Mucosa of gallbladder (tissue), 1 donor: Measurements from ENCODE around the gene APC2. TPM values are rescaled to one million over a fixed set of nuclear protein-coding genes. Genes with fewer than 3 reads are reported as not detected.
"Not testable (repeated sequence)": the region's sequence is repeated elsewhere in the genome, so short reads cannot be mapped to it uniquely, and the experiment has no call there.

Source experiments
- DNase-seq: peaks from one replicate; pipeline ENCODE4 v3.0.0-alpha.2; 2020; ENCODE audit warnings: low spot score
- total RNA-seq: library from RNA; stranded (reverse); gene quantifications from one replicate; pipeline ENCODE4 v1.2.1, GENCODE V29; 2021
- donor health status: DM: no; HTN: no; CAD: no.

Gene APC2
- total RNA-seq, 1 donor from 2014 or later: 0.43 TPM

DNA sequence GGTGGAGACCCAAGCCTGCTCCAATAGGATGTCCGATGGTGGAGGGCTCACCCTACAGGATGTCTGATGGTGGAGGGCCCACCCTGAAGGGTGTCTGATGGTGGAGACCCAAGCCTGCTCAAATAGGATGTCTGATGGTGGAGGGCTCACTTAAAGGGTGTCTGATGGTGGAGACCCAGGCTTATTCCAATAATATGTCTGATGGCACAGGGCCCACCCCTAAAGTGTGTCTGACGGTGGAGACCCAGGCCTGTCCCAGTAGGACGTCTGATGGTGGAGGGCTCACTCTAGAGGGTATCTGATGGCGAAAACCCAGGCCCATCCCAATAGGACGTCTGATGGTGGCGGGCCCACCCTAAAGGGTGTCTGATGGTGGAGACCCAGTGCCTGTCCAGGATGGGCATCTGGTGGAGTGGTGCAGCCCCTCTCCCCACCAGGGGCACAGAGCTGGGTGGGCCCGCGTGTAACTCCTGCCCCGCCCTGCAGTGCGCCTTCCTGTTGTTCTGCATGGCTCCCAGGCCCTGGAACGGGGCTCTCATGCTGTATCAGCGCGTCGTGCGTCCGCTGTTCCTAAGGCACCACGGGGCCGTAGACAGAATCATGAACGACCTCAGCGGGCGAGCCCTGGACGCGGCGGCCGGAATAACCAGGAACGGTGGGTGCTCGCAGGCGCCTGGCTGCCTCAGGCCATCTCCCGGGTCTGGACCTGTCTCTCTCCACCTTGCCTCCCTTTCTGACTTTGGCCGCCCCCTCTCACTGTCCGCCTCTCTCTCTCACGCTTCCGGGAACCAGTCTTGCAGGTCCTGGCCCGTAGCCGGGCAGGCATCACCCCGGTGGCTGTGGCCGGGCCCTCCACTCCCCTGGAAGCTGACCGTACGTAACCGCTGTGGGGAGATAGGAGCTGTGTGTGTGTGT, 46.1 kb downstream of the APC2 start:
- DNase-seq: no peak

DNA sequence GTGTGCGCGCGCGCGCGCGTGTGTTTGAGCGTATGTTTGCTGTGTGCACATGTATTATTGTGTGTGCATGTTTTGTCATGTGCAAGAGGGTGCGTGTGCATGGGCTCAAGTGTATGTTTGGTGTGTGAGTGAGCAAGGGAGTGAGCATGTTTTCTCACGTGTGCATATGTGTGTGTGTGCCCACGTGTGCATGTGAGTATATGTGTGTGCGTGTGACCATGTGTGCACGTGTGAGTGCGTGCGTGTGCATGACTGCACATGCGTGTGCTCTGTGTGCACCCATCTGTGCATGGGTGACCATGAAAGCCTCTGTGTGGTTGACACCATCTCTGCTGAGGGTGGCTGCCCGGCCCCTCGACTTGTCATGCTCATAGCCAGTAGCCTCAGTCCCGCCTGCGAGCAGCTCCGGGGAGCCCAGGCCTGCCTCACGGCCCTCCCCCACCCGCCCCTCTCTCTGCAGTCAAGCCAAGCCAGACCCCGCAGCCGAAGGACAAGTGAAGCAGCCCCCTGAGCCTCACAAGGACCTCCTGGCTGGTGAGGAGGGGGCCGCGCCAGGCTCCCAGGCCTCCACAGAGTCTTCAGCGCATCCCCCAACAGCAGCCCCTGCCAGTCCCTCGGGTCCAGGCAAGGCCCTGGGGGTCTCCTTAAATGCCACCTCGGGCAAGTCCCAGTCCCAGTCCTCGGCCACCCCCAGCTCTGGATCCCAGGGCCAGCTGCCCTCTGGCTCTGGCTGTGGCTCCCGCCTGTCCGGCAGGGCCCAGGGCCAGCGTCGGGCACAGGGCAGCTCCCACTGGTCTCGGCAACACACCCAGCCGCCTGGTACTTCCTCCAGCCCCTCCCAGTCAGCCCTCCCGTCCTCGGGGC, 47.0 kb downstream of the APC2 start:
- no peak for DNase-seq

DNA sequence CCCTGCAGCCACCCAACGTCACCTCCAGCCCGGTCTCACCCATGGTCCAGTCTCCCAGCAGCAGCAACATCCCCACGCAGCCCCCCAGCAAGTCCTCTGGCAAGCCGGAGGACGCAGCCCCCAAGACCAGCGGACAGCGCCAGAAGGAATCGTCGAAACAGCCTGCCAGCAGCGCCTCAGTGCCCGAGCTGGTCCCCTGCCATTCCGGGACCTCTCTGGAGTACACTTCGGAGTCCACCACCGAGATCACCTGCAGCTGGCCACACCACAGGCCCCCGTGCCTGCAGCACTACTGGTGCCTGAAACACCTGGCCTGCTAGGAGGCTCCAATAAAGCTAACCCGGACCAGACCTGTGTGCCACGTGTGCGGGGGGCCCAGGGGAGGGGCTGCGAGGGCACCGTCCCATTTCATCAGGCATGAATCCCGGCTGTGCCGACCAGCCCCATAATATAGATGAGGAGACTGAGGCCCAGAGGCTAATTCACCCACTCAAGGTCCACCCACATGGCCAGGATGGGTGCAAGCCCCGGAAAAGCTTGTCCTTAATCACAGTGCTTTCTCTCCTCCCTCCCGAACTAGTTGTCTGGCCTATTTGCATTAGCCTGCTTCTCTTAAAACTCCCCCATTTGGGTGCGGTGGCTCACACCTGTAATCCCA, 47.8 kb downstream of the APC2 start:
- DNase-seq: no peak

DNA sequence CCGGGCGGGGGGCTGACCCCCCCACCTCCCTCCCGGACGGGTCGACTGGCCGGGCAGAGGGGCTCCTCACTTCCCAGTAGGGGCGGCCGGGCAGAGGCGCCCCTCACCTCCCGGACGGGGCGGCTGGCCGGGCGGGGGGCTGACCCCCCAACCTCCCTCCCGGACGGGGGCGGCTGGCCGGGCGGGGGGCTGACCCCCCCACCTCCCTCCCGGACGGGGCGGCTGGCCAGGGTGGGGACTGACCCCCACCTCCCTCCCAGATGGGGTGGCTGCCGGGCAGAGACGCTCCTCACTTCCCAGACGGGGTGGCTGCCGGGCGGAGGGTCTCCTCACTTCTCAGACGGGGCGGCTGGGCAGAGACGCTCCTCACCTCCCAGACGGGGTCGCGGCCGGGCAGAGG, 49.3 kb downstream of the APC2 start:
- not testable (repeated sequence) for DNase-seq

DNA sequence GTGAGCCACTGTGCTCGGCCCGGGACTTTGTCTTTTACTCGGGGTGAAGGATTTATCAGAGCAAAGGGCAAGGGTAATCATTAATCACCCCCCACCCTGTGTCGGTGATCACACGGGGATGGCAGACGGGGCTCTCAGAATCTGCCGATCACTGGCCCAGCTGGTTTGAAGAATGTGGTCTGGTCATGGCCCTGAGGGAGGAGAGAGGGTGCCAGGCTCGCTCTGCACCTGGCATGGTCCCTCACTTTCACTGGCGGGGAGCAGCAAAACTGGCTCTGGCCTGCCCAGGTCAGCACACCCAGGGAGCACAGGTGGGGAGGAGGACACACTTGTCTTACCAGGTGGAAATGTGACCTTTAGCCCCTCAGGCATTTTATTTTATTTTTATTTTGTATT, 51.3 kb downstream of the APC2 start:
- peak; percentile 85 for DNase-seq

DNA sequence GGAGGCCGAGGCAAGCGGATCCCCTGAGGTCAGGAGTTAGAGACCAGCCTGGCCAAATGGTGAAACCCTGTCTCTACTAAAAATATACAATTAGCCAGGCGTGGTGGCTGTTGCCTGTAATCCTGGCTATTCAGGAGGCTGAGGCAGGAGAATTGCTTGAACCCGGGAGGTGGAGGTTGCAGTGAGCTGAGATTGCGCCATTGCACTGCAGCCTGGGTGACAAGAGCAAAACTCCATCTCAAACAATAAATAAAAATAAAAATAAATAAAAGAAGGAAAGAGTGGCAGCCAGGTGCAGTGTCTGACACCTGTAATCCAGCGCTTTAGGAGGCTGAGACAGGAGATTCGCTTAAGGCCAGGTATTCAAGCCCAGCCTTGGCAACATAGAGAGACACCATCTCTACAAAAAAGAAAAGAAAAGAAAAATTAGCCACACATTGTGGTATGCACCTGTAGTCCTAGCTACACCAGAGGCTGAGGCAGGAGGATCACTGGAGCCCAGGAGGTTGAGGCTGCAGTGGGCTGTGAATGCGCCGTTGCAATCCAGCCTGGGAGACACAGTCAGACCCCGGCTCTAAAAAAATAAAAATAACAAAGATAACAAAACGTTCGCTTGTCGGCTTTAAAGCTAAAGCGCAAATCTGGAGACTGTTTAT, 52.6 kb downstream of the APC2 start:
- no peak for DNase-seq

DNA sequence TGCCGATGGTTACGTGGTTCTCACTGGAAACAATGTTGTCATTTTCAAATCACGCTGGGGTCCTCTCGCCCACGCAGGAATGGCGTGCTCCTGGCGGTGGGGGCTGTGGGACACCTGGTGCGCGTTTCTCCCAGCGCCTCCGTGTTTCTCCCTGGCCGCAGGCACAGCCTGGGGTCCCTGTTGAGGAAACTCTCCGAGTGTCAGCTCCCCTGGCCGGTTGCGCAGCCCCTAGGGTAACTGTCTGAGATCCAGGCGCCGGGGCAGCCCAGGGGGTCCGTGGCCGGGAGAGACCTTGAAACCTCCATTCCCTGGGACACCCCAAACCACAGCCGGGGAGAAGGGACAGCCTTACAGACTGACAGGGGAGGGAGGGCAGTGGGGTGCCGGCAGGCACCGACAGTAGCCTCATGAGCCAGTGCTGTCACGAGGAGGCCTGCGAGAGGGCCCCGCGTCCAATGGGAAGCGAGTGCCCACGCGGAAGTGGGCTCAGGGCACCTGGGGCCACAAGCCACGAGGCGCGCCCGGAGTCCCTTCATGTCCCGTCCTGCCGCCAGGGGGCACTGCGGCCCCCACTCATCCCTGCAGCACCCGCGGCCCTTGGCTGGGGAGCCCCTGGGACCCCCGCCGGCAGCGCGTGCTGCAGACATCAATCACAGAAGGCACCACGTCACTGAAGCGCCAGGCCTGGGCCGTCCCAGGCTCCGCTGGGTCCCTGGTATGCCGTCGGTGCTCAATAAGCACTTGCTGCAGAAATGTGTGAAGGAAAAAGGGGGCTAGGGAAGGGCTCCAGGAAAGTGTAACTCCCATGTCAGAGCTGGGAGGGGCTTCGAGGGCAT, 53.4 kb downstream of the APC2 start:
- DNase-seq: no peak

DNA sequence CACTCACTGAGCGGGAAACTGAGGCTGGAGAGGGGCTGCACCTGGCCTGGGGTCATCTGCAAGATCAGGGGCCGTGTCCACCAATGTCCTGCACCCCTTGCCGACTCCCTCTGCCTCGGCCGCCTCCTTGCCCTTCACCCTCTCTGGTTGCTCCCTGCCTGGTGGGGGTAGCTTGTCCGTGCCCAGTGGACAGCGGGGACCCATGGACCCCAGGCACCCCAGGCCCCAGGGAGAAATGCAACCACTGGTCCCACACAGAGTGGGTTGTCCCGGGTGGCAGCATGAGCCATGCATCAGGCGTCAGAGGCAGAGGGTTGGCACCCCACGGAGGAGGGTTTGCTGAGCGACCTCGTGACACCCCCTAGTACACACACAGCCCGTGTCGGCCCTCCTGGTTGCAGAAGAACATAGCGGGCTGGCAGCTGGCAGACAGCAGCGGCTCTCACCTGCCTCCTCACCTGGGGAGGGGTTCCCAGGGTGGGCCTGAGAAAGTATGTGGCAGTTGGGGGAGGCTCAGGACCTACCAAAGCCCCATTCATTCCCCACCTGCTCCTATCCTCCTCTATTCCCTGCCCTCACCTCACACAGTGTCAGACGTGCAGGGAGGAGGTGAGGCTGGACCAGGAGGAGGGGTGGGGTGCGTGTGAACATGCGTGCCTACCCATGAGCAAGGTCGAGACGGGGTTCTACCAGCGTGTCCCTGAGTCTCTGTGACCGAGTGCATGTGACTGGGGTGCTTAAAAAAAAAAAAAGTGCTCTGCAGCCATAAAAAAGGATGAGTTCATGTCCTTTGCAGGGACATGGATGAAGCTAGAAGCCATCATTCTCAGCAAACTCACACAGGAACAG, 54.2 kb downstream of the APC2 start:
- DNase-seq: no peak

DNA sequence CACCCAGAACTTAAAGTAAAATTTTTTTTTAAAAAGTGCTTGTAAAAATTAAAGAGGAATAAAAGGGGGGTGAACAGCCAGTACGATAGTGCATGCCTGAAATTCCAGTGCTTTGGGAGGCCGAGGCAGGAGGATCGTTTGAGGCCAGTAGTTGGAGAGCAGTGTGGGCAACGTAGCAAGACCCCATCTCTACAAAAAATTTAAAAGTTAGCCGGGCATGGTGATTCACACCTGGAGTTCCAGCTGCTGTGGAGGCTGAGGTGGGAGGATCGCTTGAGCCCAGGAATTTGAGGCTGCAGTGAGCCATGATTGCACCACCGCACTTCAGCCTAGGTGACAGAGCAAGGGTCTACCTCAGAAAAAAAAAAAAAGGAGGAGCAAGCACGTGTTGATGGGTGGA, 55.1 kb downstream of the APC2 start:
- no peak for DNase-seq

DNA sequence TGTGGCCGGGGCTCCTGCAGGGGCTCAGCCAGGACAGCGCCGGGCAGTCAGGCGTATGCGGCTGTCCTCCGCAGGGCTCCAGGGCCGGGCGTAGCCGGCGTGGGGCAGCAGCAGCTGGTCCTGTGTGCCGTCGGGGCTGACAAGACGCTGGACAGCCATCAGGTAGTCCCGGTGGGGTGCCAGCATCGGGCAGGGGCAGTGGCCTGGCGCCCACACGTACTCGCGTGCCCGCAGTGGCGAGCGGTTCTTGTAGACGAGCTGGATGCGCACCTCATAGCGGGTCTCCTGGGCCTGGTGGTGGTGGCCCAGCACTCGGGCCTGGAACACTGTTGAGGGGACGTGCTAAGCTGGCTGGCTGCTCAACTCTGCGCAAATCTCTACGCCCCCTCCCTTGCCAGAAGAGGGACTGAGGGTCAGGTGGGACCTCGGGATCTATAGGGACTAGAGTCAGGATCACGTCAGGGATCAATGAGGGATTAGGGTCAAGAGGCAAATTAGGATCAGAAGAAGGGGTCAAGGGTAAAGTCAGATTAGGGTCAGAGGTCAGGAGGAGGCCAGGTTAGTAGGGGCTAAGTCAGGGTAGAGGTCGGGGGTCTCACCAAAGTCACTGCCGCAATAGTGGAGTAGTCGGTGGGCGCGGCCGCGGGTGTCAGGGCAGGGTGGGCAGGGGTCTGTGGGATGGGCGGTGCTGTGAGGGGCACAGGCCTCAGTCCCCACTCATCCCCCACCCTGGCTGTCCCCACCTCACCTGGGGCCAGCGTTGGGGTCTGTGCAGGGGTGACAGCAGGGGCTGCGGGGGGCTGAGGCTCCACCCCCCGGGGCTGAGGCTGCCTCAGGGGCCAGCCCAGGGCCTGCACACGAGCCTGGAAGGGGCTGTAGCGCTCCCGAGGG, 56.3 kb downstream of the APC2 start:
- DNase-seq: no peak

DNA sequence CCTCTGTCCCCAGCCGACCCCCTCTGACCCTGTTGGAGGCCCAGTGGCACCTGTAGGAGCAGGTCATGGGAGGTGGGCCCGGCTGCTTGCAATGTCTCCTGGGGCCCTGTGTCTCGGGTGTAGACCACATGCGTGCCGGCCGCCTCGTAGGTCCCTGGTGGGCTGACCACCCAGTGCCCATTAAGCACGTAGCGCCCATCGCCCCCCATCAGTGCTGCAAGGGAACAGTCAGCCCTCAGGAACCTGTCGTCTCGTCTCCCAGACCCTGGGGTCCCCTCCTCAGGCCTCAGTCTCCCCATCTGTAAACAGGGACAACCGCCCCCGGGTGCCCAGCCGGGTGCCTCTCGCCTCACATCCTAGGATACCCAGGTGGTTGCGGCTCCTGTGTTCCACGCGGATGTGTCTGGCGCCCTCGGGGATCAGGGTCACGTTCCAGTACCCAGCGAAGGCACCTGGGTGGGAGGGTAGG, 57.3 kb downstream of the APC2 start:
- DNase-seq: no peak

DNA sequence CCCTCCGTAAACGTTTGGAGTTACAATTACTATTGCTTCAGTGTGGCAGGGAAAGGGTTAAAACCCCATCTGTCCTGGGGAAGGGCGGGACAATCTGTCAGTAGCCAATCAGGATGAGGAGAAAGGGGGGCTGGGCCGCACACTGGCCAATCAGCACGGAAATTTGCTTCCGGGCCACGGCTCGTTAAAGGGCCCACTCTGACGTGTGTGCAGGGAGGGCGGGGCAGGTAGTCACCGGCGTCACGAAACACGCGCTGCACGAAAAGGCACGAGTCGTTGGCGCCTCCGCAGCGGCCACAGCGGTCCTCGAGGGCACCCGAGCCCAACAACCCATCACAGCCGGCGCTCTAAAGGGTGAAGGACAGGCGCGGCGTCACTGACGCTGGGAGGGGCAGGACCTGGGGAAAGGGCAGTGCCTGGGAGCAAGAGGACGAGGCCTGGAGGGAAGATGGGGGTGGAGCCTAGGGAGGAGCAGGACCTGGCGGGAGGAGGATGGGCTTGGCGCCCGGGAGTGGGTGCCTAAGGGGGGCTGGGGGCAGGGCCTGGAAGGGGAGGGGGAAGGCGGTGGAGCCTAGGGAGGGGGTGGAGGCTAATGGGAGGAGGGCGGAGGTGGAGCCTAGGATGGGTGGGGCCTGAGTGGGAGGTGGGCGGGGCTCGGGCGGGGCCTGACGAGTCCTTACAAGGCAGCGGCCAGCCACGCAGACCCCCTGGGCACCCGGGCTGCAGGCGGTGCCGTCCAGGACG, 58.0 kb downstream of the APC2 start:
- DNase-seq: peak; percentile 95

DNA sequence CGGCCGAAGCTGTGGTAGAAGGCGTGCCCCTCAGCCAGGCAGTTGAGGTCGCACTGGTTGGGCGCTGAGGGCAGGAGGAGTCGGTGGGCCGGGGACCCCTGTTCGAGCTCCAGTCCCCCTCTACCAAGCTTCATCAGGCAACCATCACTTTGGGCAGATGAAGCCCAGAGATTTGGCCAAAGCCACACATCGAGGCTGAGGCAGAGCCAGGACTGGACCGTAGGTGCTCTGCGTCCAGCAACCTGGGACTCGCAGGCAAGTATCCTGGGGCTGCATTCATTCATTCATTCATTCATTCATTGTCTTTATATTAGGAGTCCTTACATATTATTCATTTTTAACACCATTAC, 58.6 kb downstream of the APC2 start:
- DNase-seq: no peak

DNA sequence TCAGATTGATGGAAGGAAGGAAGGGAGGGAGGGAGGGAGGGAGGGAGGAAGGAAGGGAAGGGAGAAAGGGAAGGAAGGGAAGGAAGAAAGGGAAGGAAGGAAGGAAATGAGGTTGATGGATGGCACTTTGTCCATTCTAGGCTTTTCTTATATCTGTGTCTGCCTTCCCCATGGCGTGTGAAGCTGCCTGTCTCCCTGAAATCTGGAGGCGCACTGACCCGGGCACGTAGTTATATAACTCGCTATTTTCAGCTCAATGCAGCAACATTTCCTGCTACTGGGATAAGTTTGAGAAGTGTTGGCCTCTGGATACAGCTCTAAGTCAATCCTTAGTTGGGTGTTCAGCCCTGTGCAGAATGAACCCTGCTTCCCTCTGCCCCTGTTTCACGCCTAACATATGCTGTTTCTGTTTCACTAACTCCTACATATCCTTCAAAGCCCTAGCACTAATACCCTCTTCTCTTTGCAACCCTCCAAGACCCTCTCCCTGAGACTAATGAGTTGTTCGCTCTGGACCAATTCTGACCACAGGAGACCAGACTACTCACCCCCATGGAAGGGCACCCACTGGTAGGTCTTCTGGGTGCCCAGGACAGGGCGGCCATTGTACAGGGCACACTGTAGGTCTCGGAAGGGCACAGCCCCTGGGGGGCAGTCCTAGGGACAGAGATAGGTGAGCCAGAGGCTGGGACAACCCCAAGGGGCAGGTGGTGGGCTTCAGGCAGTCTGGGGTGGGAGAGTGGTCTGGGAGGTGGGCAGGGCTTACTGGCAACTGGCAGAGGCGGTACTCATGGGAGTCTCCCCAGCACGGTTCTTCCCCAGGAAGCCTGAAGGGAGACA, 59.9 kb downstream of the APC2 start:
- no peak for DNase-seq

DNA sequence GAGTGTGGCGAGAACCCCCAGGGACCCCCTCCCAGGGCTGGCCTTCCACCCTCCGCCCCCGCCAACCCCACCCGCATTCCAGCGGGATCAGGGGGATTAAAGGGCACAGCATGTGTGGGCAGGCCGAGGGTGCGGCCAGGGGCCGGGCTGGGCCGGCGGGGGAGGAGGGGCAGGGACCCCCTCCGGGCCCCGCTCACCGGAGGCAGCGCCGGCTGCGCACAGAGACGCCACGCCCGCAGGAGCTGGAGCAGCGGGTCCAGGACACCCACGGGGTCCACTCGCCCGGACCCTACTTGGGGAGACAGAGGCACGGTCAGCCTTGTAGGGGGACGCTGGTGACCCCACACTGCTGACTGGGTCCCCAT, 60.5 kb downstream of the APC2 start:
- no peak for DNase-seq

DNA sequence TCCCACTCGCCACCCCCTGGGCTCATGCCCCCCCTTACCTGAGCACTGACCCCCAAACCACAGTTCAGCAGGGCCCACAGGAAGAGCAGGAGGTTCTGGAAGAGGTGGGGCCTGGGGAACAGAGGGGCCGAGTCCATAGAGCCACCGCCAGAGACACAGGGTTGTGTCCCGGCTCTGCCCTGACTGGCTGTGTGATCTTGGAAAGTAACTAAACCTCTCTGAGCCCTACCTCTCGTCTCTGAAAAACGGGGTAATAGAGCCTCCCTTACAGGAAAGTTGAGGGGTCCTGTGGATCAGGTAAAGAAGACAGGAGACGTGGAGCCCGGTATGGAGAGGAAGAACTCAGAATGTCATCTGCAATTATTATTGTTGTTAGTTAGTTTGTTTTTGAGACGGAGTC, 60.9 kb downstream of the APC2 start:
- DNase-seq: no peak
